Measurements from ENCODE around the gene DGKI.

Gene DGKI

DNA sequence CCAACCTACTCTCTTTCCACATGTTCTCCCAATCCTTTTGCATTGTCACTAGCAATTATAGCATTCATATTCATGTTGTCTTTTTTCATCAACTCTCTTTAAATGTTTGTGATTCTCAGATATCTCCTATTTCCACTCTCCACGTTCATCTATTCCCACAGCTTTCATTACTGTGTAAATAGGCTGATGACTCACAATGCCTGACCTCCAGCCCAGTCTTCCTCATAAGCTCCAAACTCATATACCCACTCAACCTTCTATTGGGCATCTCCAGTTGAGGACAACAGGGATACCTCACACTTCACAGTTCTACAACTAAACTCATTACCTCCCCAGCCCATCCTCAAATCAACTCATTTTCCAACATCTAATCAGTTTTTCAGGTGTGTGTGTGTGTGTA lies 194.1 kb downstream of the DGKI start:
- DNase-seq (ENCODE audit: low read depth in 2 of 2) = no peak

DNA sequence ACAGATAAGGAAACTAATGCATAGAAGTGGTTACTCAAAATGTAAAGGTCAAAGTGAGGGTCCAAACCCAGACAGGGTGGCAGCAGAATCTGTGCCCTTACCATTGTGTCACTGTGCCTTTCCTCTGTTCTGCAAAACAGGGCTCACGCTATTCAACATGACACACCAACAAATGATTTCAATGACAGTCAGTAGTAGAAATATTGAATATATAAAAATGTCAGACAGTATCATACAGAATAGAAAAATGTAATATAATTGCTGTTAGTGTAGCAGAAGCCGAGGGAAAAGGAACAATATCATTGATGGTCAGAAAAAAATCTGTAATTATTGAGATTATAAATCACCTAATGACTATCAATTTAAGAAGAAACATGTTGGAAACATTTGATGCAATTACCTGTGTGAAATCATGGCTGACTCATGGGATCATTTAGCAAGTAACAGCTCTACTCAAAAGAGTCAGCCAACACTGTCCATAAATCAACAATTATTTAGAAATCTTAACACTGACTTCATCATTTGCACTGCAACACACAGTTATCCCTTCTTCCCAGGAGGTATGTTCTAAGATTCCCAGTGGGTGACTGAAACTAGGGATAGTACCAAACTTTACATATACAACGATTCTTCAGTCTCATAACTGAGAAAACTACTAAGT lies 198.7 kb downstream of the DGKI start:
- no peak for DNase-seq (ENCODE audit: low read depth in 2 of 2)

DNA sequence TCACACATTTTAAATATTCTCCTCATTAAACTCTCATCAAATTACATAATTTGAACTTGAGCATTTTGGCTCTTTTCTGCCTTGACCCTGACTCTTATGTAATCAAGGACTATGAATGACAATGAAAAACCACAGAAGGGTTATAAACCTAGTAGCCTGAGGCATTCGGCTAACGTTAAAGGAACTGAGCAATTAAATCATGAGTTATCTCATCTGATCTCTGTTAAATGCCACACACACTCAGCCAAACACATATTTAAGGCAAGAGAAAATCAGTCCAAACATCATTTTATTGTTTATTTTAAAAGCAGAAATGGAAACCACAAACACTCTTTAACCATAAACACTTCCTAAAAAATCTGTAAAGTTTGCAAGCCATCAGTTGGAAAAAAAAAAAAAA lies 204.3 kb downstream of the DGKI start:
- DNase-seq (ENCODE audit: low read depth in 2 of 2) = no peak

DNA sequence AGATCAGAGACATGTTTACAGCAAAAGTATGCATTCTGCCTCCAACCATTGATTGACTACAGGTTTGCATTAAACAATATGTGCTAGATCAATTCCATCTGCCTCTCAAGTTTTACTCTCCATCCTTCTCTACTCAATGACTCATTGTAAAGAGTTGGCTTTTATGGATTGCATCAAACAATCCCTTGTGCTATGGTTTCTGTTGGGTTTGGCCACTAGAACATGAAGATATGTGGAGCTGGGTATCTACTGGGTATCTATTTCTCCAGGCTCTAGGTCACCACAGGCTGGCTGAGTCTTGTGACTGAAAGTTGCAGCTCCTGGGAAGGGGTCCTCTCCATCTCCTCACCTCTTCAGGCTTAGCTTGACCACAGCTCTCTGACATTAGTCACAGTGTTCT lies 204.7 kb downstream of the DGKI start:
- DNase-seq (ENCODE audit: low read depth in 2 of 2) = no peak

DNA sequence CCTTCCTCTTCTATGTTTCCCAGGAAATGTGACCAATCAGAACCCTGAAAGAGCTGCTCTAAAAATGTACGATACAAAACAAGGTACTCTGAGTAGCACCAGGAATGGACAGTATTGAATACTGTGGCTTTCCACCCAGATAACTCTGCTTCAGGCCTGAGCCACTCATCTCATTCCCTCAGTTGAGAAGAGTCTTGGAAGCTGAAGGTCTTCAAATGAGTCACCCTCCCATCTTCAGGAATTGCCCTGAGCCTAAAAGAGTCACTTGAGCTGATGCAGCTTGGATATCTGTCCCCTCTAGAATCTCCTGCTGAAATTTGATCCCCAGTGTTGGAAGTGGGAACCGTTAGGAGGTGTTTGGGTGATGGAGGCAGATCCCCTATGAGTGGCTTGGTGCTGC lies 210.4 kb downstream of the DGKI start:
- DNase-seq (ENCODE audit: low read depth in 2 of 2) = no peak

DNA sequence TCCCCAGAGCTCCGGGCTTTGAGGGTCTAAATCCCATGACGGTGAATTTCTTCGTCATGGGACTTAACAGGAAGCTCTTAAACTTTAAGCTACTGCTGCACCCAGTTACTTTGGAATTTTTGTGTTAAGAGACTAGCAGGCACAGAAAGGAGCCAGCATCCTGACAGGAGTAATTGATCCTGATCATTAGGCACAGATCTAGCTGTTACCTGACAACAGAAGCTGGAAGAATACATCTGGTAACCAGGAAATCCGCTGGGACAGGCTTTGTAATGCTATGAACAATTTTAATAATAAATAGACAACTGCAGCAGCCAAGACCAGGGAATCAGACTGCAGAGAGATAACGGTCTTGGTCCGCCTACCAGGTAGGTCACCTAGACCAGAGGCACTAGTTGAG lies 210.9 kb downstream of the DGKI start:
- no peak for DNase-seq (ENCODE audit: low read depth in 2 of 2)

DNA sequence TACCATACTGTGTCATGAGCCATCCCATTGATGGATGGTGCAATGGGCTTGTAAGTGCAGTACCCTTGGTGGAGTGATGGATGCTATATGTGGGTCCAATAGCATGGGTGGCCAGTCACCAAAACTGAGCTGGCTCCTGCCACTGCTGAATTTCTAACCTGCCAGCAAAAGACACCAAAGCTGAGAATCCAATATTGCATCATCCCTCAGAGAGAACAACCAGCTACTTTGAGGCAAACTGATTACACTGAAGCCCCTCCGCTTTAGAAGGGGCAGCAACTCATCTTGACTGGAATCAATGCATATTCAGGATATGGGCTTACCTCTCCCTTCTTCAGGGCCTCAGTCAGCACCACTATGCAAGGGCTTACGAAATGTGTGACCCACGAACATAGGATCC lies 211.6 kb downstream of the DGKI start:
- DNase-seq (ENCODE audit: low read depth in 2 of 2) = no peak

DNA sequence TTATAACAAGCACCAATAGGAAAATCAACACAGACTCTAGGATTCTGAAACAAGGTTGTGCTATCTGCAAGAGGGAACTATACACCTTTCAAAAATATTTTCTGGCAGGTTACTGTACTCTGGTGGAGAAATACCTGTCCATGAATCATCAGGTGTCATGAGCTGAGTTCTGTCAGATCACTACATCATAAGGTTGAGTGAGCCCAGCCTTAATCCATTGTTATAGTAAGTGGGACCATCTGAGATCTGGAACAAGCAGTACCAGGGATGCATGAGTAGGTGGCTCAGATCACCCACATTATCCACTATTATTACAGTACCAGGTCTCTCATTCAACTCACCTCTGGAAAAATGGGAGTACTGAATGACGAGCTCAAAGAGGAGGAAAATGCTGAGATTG lies 212.4 kb downstream of the DGKI start:
- no peak for DNase-seq (ENCODE audit: low read depth in 2 of 2)

DNA sequence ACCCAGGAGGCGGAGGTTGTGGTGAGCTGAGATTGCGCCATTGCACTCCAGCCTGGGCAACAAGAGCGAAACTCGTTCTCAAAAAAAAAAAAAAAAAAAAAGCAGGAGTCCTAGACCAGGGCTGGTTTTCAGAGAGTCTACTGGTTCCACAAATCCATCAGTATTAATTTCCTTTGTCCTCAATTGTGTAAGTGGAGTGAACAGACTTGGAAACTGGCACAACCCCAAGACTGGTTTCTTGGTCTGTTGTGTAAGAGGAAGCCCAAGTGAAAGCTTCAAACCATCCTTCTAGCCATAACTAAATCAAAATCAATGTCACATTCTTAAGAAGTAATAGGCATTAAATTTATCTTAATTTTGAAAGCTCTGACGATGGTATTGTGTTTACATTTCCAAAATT lies 213.6 kb downstream of the DGKI start:
- no peak for DNase-seq (ENCODE audit: low read depth in 2 of 2)

DNA sequence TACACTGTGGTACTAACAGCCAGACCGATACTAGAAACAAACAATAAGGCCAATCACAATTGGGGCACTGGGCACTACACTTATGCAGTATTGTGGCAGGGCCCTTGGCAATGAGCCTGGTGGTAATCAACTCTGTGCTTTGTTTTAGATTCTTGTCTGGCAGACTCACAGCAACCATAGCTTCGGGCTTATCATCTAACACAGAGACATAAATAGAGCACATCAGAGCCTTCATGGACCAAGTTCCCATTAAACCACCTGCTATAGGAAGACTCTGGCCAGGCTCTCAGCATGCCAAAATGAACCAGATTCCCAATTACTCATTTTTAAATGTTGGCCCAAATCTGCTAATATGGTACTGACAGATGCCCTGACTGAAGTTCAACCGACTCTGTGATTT lies 218.6 kb downstream of the DGKI start:
- DNase-seq (ENCODE audit: low read depth in 2 of 2) = no peak

DNA sequence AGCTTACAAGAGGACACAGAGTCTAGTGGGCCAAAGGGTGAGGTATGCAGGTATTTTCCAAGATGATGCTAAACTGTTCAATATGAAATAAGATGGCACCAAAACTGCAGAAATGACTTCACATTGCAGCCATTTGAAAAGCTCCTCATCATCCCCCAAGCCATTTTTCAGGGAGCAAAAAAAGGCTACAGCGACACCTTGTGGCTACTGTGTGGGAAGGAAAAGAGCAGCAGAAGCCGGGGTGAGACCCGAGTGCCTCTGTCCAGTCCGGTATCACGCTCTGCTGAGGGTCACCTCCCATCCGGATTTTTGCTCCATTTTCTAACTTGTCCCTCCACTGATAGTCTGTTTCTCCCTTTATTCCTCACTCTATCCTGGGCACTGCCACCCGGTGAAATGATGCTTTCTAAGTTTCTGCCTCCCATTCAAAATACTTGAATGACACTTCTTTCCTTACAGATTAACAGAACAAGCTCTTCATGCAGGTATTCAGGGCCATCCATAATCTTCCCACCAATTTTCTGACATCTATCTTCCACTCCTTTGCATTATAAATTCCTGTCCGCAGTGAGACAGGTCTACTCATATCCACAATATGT lies 220.2 kb downstream of the DGKI start:
- DNase-seq (ENCODE audit: low read depth in 2 of 2) = peak in 1 of 2 donors; percentile 8

DNA sequence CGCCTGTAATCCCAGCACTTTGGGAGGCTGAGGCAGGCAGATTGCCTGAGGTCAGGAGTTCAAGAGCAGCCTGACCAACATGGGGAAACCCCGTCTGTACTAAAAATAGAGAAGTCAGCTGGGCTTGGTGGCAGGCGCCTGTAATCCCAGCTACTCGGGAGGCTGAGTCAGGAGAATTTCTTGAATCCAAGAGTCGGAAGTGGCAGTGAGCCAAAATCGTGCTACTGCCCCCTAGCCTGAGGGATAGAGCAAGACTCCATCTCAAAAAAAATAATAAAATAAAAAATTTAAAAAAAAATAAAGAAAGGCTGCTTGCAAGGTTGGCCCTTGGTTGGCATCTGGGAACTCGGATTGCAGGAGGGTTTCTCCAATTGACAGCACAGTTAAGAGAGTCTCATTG lies 221.6 kb downstream of the DGKI start:
- DNase-seq (ENCODE audit: low read depth in 2 of 2) = no peak

DNA sequence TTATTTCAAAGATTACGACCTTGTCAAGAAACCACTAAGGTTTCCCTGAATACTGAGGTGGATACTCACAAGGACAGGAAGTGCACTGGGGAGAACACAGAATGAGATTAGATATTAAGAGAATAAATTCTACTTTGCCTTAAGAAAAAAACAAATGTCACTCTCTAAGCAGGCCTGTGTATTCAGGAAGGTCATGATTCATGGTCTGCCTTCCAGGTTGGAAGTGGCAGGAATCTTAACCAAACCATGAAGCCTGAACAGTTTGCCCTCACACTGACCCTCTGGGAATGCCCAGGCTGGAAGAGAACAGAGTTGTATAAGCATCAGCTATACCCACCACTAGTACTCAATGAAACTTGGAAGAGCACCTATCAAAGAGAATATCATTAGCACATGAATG lies 227.6 kb downstream of the DGKI start:
- DNase-seq (ENCODE audit: low read depth in 2 of 2) = no peak

DNA sequence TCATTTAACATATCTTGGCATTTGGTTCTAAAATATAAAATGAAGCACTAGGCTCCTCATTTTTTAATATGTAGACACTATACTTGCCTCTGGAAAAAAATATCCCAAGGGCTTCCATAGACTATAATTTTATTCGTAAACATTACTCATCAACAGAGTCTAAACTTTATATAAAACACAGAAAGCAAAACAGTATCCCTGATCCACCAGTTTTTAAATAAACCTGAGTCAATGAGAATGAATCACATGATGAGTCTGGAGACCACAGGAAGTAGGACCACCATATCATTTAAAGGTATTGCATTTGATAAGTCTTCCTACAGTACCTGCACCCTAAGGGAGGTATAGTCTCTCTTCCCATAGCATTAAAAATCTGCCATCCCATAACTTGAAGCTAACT lies 228.0 kb downstream of the DGKI start:
- DNase-seq (ENCODE audit: low read depth in 2 of 2) = no peak

DNA sequence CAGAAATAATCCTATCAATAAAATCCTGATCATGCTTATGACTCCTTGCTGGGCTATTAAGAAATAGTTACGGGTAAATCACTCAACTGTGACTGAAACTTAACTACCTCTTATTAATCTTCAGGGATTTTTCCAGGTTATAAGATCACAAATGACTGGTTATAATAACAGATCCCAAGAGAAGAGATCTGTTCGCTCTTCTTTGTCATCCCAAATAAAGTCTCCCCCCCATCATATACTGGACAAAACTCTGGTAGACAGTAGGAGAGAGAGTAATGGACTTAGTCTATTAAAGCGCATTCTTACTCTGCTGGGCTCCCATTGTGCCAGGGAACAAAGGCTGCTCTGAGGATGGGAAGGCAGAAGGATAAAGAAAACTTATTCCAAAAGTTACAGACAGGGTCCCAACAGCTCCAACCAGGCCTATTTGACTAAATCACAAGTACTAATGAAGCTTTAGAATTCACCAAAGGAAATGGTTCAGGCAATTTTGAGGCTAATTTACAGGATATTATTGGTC lies 233.7 kb downstream of the DGKI start:
- no peak for DNase-seq (ENCODE audit: low read depth in 2 of 2)

DNA sequence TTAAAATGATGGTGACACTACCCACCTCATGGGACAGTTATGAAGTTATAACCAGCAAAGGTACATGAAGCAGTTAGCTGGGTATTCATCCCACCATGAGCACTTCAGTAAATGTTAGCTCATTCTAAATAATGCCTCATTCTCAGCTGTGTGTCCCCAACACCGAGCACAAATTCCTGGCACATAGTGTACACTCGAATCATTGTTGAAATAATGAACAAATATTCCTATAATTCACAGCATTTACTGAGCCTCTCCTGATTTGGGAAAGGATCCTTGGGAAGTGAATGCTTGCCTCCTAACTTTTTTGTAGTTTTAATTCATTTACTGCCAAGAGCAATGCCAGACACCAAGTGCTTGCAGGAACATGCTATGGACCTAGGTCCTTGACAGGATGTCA lies 235.2 kb downstream of the DGKI start:
- DNase-seq (ENCODE audit: low read depth in 2 of 2) = no peak

DNA sequence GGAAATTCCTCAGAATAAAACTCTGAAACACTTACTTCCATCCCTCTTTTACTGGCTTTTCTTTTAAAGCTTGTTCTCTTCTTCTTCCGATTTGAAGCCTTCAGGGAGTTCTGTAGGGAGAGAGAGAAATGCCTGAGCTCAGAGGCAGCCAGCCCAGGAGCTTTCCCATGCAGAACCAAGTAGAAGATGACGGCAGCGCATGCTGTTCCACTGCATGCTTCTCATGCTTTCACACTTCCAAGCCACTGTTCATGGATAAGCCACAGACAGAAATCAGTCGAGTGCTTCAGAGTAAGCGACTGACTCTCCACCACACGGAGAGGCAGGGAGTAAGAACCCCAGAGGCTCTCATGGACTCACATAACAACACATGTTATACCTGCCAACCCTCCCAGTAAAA lies 237.3 kb downstream of the DGKI start:
- no peak for DNase-seq (ENCODE audit: low read depth in 2 of 2)

DNA sequence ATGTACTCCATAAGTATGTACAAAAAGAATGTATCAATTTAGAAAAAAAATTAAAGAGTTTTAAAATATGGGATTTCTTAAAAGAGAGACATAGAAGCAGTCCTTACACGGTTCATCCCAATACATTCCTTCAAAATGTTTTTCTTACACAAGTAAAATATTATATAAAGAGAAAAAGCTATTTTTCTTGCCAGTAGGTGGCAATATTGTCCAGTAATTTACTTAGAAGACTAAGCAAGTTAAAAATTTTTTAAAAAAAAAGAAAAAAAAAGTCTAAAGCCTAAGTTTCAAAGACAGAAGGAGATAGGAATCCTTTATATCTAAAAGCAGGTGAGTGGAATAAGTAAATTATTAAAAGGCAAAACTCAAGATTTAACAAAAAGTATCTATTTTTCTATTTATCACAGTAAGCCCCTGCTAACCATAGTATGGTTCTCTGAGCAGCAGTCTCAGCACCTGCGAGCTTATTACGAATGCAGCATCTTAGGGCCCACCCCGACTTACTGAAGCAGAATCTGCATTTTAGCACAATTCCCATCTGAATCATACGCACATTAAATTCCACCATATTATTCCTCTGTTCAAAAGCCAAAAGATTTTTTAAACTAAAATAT lies 240.6 kb downstream of the DGKI start:
- no peak for DNase-seq (ENCODE audit: low read depth in 2 of 2)

DNA sequence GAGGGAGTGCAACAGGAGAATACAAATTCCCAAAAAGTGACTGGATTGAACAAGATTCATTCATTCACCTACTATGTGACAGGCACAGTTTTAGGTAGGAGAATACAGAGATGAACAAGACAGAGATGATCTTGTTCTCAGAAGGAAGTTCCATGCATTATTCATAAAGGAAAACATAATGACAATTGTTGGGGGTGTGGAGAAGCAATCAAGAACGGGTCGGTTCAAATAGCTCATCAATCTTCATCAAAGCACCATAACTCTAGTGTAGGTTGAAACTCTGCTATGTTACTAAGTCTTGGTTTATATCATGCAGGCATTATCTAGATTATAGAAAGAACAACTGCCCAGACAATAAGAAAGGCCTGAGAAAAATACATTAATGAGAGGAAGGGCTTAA lies 243.7 kb downstream of the DGKI start:
- no peak for DNase-seq (ENCODE audit: low read depth in 2 of 2)

DNA sequence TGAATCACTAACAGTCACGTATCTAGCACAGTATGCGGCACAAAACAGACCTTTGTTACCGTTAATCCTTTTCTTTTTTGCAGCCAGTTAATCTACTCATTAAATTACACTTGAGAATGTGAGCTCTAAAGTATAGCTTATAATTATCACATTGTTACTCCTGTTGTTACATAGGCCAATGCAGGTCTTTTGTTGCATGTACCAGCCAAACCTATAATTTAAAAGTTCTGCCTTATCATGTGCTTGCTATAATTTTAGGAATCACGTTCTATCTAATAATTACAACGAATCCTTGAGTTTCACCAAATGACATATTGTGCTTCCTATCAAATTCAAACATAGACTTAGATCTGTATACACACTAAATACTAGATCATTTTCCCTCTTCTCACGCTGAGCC lies 245.1 kb downstream of the DGKI start:
- DNase-seq (ENCODE audit: low read depth in 2 of 2) = no peak

DNA sequence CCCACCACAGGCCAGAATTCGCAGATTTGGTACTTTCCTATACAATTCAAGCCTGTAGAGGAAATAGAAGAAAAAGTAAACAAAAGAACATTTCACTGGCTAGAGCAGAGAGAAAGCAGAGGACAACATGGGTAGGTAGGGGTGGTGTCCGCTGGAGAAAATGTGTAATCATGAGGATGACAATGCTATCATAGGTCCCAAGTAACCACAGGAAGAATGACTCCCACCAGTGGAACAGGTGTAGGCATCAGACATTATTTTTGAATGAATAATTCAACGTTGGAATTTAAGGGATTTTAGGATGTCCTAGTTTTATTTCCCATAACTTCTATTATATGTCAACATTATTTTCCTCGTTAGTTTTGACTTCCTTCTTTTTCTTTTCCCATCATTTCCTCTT lies 248.9 kb downstream of the DGKI start:
- no peak for DNase-seq (ENCODE audit: low read depth in 2 of 2)

DNA sequence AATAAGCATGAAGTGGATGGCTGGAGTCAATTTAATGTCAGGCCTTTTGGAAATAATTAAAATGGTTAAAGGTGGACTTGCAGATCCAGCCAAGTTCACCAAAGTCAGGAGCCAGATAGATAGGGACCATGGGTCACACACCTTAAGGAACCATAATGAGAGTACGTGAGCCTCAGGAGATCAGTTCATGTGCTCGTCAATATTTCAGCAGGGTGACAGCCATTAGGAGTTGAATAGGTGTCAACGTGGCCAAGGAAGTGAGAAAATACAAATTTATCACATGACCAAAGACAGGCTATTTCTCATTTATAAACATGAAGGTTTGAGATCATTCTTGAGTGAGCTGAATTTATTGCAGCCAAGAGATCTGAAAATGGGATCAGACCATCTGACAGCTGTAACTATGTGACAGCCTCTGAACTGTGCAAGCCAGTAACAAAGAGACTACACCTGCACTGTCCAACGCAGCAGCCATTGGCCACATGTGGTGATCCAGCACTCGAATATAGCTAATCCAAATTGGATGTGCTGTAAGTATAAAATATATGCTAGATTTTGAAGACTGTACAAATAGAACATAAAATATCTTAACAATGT lies 253.6 kb downstream of the DGKI start:
- no peak for DNase-seq (ENCODE audit: low read depth in 2 of 2)

Data from stimulated activated CD8-positive, alpha-beta memory T cell treated with anti-CD3 and anti-CD28 coated beads, Interleukin-2, amount 100 ng/mL, for 1 hour (primary cell).